Retinal pigment epithelial cell (primary cell): ENCODE results near the gene SPEG.
"Not testable (repeated sequence)": the region's sequence is repeated elsewhere in the genome, so short reads cannot be mapped to it uniquely, and the experiment has no call there.

Source experiments
- DNase-seq: peaks from one replicate; pipeline ENCODE4 v3.0.0-alpha.2; 2010; ENCODE audit warnings: low read depth
- H3K4me3 ChIP-seq: 2 replicates; pipeline ENCODE4 v1.5.1; 2011; ENCODE audit warnings: mild to moderate bottlenecking, low read length, control low read depth, moderate library complexity
- CTCF ChIP-seq: conservative IDR thresholded peaks from 2 replicates; pipeline ENCODE4 v1.5.1; 2011; ENCODE audit warnings: low read depth, low read length, control low read depth, inconsistent platforms

The SPEG gene

DNA sequence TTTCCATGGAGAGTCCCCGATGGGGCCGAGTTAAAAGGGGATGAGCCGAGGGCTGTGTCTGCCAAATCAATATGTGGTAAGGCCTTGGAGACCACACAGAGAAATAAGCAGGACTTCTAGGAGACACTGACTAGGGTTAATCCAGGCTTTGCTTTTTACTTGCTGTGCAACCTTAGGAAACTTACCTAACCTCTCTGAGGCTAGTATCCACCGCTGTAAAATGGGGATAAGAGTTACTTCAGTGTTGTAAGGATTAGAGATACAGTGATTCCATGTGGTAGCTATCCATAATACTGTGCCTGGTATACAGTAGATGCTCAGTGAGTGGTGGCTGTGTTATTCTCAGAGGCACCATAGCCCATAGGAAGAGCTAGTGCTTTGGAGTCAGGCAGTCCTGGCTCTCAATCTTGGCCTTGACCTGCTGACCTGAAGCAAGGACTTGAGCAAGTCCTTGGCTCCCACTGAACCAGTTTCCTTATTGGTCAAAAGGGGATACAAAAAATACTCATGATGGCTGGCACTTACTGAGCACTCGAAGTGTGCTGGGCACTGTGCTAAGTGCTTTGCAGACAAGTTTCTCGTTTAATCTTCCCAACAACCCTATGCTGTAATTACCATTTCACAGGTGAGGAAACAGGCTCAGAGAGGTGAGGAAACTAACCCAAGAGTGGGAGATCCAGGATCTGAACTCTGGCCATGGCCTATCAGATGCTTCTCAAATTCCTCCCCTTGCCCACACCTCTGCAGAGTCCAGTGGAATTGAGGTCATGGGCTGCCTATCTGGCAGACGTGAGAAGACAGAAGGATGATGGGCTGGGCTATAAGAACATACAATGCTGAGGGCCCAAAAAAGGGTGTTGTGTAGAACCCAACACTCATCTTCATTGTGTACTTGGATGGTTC, 28.4 kb upstream of the SPEG start:
- DNase-seq = no peak
- H3K4me3 ChIP-seq = no peak overlapping the region
- TF ChIP-seq CTCF = no peak

DNA sequence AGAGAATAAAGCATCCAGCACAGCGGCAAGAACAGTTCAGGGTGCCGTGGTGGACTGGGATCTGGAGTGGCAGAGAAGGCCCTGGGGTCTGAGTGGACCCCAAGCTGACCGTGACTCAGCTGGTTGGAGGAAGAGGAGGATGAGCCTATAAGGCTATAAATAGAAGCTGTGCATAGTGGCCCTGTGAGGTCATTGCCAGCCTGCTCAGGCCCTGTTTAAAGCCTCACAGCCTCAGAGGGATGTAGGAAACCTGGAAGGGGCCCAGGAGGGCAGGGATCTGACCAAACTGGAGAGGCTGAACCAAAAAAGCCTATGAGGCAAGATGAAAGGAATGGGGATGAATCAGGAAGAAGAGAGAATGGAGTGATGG, 27.8 kb upstream of the SPEG start:
- no peak overlapping the region for H3K4me3 ChIP-seq
- DNase-seq = peak; percentile 13

DNA sequence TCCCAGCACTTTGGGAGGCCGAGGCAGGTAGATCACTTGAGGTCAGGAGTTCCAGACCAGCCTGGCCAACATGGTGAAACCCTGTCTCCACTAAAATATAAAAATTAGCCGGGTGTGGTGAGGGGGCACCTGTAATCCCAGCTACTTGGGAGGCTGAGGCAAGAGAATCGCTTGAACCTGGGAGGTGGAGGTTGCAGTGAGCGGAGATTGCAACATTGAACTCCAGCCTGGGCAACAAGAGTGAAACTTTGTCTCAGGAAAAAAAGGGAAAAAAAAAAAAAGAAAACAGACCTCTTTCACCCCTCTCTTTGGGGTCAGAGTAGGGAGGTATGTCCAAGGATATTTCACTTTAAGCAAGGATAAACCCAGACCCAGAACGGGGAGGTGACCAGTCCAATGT, 27.3 kb upstream of the SPEG start:
- not testable (repeated sequence) for DNase-seq, H3K4me3 ChIP-seq

More for the DNA sequence above, 27.8 kb upstream of the SPEG start:
- TF ChIP-seq CTCF = no peak

DNA sequence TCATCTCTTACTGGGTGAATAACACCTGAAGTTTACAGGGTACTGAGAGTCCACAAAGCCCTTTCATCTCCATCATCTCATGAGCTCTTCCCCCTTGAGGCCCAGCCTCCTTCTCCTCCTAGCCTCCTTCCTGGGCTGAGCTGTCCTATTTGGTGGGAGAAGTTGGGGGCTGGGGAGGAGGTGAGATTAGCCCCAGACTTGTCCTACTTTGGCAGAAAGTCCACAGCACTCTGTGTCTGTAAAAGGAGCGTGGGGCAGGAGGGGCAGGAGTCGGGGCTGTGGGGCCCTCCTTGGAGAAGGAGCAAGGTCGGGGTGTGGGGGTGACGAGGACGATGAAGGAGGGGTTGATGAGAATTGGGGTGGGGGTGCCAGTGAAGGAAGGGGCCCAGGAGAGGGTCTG, 26.4 kb upstream of the SPEG start:
- no peak for DNase-seq
- H3K4me3 ChIP-seq = no peak overlapping the region
- TF ChIP-seq CTCF = no peak

- no peak for TF ChIP-seq CTCF
- no peak for DNase-seq
- no peak overlapping the region for H3K4me3 ChIP-seq
These were observed 26.0 kb upstream of the SPEG start for GRCh38 chr2:219408631-219409030.

DNA sequence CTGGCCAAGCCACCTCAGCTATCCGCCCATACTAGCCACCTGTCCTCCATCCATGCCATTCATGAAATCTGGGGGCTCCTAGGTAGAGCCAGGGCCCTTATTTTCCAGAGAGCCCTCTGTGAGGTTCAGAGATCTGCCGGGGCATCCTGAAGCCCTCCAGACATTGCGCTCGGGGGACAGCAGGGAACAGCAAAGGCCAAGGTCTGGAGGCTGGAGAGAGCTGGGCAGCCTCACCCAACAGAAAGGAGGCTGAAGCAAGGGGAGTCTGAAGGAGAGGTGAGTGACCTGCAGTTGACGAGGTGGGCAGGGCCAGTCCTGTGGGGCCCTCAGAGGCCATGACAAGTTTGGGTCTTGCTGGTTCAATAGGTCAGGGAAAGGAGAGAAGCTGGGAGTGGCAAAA, 25.0 kb upstream of the SPEG start:
- DNase-seq = no peak
- no peak overlapping the region for H3K4me3 ChIP-seq

DNA sequence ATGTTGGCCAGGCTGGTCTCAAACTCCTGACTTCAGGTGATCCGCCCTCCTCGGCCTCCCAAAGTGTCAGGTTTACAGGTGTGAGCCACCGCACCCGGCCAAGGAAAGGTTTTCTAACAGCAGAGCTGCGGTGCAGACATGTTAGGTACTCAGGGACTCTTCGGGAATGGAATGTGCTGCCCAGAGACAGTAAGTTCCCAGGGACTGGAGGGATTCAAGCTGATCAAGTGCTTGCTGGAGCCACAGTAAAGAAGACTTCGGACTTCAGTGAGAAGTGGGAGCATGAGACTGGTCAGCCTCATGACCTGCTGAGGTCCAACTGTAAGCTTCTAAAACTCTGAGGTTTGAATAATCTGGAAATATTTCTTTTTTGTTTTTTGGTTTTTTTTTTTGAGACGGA, 24.3 kb upstream of the SPEG start:
- TF ChIP-seq CTCF = no peak
- H3K4me3 ChIP-seq = no peak overlapping the region
- no peak for DNase-seq

More for the DNA sequence above, 25.0 kb upstream of the SPEG start:
- TF ChIP-seq CTCF = no peak
